HCT116 (cell line): ENCODE results near the gene NEK11.

Experiments
- CEBPB ChIP-seq: IDR thresholded peaks from 2 replicates; pipeline ENCODE4 v1.6.1; 2012; ENCODE audit warnings: low read depth
- EGR1 ChIP-seq: IDR thresholded peaks from 2 replicates; pipeline ENCODE4 v1.6.1; 2012; ENCODE audit warnings: low read depth
- EZH2 ChIP-seq: fragments of 200-600 bp; sonication (generic); IDR thresholded peaks from 2 replicates; pipeline ENCODE4 v1.6.1; 2017; ENCODE audit warnings: antibody characterized with exemption, mixed run types
- EZH2phosphoT487 ChIP-seq: fragments of 200-600 bp; IDR thresholded peaks from 2 replicates; pipeline ENCODE4 v1.6.1; 2018; ENCODE audit warnings: antibody characterized with exemption, borderline replicate concordance
- POLR2A ChIP-seq: IDR thresholded peaks from 2 replicates; pipeline ENCODE4 v1.7.0; 2011; ENCODE audit warnings: borderline replicate concordance; ENCODE audit not compliant: insufficient read depth, insufficient read length; ENCODE audit errors: extremely low read depth
- RAD21 ChIP-seq: IDR thresholded peaks from 2 replicates; pipeline ENCODE4 v1.6.1; 2012; ENCODE audit warnings: low read depth, mild to moderate bottlenecking
- SIN3A ChIP-seq: IDR thresholded peaks from 2 replicates; pipeline ENCODE4 v1.6.1; 2012; ENCODE audit warnings: low read depth
- TCF7L2 ChIP-seq: IDR thresholded peaks from 2 replicates; pipeline ENCODE4 v1.7.0; 2011; ENCODE audit warnings: borderline replicate concordance, inconsistent platforms; ENCODE audit not compliant: insufficient read depth, insufficient read length; ENCODE audit errors: extremely low read depth
- YY1 ChIP-seq: IDR thresholded peaks from 2 replicates; pipeline ENCODE4 v1.6.1; 2011; ENCODE audit warnings: low read length, low read depth, moderate library complexity, mild to moderate bottlenecking; ENCODE audit not compliant: insufficient replicate concordance; ENCODE audit errors: extremely low read depth
- TF ChIP-seq, protein P1 (sequence below), 3 experiments: fragments of 200-600 bp in 1 of 3; sonication (generic) in 1 of 3; IDR thresholded peaks in 2 of 3; conservative IDR thresholded peaks in 1 of 3; 2 replicates each; pipeline ENCODE4 v1.5.1; 2012 to 2017; ENCODE audit warnings: low read depth in 2 of 3, low read length in 2 of 3, antibody characterized with exemption in 1 of 3, borderline replicate concordance in 1 of 3, control low read depth in 1 of 3, mild to moderate bottlenecking in 1 of 3, mixed read lengths in 1 of 3, mixed run types in 1 of 3, moderate library complexity in 1 of 3; ENCODE audit not compliant: insufficient read depth in 1 of 3
- TF ChIP-seq, protein P2 (sequence below): IDR thresholded peaks from 2 replicates; pipeline ENCODE4 v1.6.1; 2011; ENCODE audit warnings: mild to moderate bottlenecking, low read length, moderate library complexity; ENCODE audit not compliant: insufficient replicate concordance; ENCODE audit errors: extremely low read depth

DNA sequence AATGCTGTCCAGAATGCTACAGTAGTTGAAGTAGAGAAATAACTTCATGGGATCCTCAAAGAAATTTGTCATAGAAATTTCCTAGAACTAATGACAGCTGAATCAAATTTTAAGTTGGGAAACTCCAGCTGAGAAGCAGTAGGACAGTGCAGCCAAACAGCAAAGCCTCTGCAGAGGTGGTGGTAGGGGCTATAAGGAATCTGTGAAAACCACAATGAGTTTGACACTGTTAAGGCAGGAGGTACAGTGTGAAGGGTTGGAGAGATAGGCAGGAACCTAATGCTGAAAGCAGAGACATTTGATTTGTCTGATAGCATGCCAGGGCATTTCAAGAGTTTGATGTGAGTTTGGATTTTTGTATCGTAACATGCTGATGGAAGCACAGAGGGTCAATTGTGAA lies 22.1 kb upstream of the NEK11 start:
- TF ChIP-seq TCF7L2 (no peak), POLR2A (no peak), RAD21 (no peak), EGR1 (no peak), EZH2 (no peak), CEBPB (no peak), SIN3A (no peak), YY1 (no peak), EZH2phosphoT487 (no peak)
- TF ChIP-seq, protein P1, sequence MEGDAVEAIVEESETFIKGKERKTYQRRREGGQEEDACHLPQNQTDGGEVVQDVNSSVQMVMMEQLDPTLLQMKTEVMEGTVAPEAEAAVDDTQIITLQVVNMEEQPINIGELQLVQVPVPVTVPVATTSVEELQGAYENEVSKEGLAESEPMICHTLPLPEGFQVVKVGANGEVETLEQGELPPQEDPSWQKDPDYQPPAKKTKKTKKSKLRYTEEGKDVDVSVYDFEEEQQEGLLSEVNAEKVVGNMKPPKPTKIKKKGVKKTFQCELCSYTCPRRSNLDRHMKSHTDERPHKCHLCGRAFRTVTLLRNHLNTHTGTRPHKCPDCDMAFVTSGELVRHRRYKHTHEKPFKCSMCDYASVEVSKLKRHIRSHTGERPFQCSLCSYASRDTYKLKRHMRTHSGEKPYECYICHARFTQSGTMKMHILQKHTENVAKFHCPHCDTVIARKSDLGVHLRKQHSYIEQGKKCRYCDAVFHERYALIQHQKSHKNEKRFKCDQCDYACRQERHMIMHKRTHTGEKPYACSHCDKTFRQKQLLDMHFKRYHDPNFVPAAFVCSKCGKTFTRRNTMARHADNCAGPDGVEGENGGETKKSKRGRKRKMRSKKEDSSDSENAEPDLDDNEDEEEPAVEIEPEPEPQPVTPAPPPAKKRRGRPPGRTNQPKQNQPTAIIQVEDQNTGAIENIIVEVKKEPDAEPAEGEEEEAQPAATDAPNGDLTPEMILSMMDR (IDR thresholded peaks at IDR 0.05 in 2 of 3, conservative IDR thresholded peaks at IDR 0.05 in 1 of 3; ENCODE audit: borderline replicate concordance in 1 of 3, insufficient read depth in 1 of 3, low read depth in 2 of 3, low read length in 2 of 3), result no peak
- TF ChIP-seq, protein P2, sequence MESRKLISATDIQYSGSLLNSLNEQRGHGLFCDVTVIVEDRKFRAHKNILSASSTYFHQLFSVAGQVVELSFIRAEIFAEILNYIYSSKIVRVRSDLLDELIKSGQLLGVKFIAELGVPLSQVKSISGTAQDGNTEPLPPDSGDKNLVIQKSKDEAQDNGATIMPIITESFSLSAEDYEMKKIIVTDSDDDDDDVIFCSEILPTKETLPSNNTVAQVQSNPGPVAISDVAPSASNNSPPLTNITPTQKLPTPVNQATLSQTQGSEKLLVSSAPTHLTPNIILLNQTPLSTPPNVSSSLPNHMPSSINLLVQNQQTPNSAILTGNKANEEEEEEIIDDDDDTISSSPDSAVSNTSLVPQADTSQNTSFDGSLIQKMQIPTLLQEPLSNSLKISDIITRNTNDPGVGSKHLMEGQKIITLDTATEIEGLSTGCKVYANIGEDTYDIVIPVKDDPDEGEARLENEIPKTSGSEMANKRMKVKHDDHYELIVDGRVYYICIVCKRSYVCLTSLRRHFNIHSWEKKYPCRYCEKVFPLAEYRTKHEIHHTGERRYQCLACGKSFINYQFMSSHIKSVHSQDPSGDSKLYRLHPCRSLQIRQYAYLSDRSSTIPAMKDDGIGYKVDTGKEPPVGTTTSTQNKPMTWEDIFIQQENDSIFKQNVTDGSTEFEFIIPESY, result no peak
